ENCODE data around the gene ZNF789. TPM values are rescaled to one million over a fixed set of nuclear protein-coding genes. Genes with fewer than 3 reads are reported as not detected.

The ZNF789 gene
- total and polyA plus RNA-seq, 10 of the 15 experiments (the other 5 are each of a cell fraction or from before 2014, with no cell fraction given), result 5.6 to 44.6 (median 21.3) TPM

GRCh38 chr7:99499721-99500636, 27.3 kb downstream of the ZNF789 start, which contains the start of gene ZNF394 (continued):
- peak; percentile 66 for TF ChIP-seq KLF5 (IDR thresholded peaks at IDR 0.05; ENCODE audit: partially characterized antibody)
- TF ChIP-seq CUX1 (IDR thresholded peaks at IDR 0.05; ENCODE audit: insufficient replicate concordance, low read depth, low read length), result no peak
- TF ChIP-seq SKIL (IDR thresholded peaks at IDR 0.05; ENCODE audit: low read depth, poor library complexity, severe bottlenecking), result no peak
- TF ChIP-seq SIN3A (IDR thresholded peaks at IDR 0.05; ENCODE audit: low read depth, low read length), result peak; percentile 51; the same call in 1 of the 2 replicates
- peak; percentile 77; the same call in 1 of the 2 replicates for TF ChIP-seq RELB (IDR thresholded peaks at IDR 0.05; ENCODE audit: low read depth)
- TF ChIP-seq CHD1 (IDR thresholded peaks at IDR 0.05; ENCODE audit: low read depth, low read length), result 0 out of 2 replicates have a peak, but pooled peaks have one; percentile 52
- TF ChIP-seq HCFC1 (IDR thresholded peaks at IDR 0.05; ENCODE audit: low read length), result peak; percentile 78
- peak; percentile 37 for TF ChIP-seq EED (IDR thresholded peaks at IDR 0.05; ENCODE audit: low read depth)
- TF ChIP-seq ATF2 (IDR thresholded peaks at IDR 0.05; ENCODE audit: low read length), result no peak
- TF ChIP-seq SRF (IDR thresholded peaks at IDR 0.05; ENCODE audit: low read depth in 2 of 2, low read length in 2 of 2), result peak in 1 of 2 experiments; percentile 44; a peak in 1 of 4 replicates
- peak; percentile 59; the same call in 1 of the 2 replicates for TF ChIP-seq MTA3 (IDR thresholded peaks at IDR 0.05; ENCODE audit: borderline replicate concordance, low read length)
- 0 out of 2 replicates have a peak, but pooled peaks have one; percentile 4 for TF ChIP-seq TCF3 (IDR thresholded peaks at IDR 0.05; ENCODE audit: borderline replicate concordance, insufficient read depth, low read depth, low read length)
- peak; percentile 84; the same call in 1 of the 2 replicates for TF ChIP-seq TAF1 (IDR thresholded peaks at IDR 0.05; ENCODE audit: borderline replicate concordance, low read depth, low read length)
- TF ChIP-seq PAX5 (IDR thresholded peaks at IDR 0.05; ENCODE audit: borderline replicate concordance, low read depth, low read length), result 0 out of 2 replicates have a peak, but pooled peaks have one; percentile 23
- peak; percentile 90 for TF ChIP-seq POLR2A (IDR thresholded peaks at IDR 0.05; ENCODE audit: low read depth, low read length)
